Osteocyte (in vitro differentiated cells): Measurements from ENCODE around the gene PITPNC1. TPM values are rescaled to one million over a fixed set of nuclear protein-coding genes. Genes with fewer than 3 reads are reported as not detected.
"Not testable (repeated sequence)": the region's sequence is repeated elsewhere in the genome, so short reads cannot be mapped to it uniquely, and the experiment has no call there.

Experiments
- DNase-seq: peaks from one replicate; pipeline ENCODE4 v3.0.0; 2021; ENCODE audit warnings: mixed read lengths; ENCODE audit not compliant: unreplicated experiment; ENCODE audit errors: extremely low spot score
- H3K27ac Mint-ChIP-seq: one replicate; pipeline ENCODE4 v1.8.0; 2021; ENCODE audit warnings: mild to moderate bottlenecking, mixed read lengths; ENCODE audit not compliant: unreplicated experiment
- H3K27me3 Mint-ChIP-seq: one replicate; pipeline ENCODE4 v1.8.0; 2021; ENCODE audit warnings: mixed read lengths; ENCODE audit not compliant: unreplicated experiment
- H3K36me3 Mint-ChIP-seq: one replicate; pipeline ENCODE4 v1.8.0; 2021; ENCODE audit warnings: mixed read lengths; ENCODE audit not compliant: unreplicated experiment
- H3K4me1 Mint-ChIP-seq: one replicate; pipeline ENCODE4 v1.8.0; 2021; ENCODE audit warnings: mixed read lengths; ENCODE audit not compliant: unreplicated experiment
- H3K4me3 Mint-ChIP-seq: one replicate; pipeline ENCODE4 v1.8.0; 2021; ENCODE audit warnings: mild to moderate bottlenecking, moderate library complexity, mixed read lengths; ENCODE audit not compliant: unreplicated experiment
- H3K9me3 Mint-ChIP-seq: one replicate; pipeline ENCODE4 v1.8.0; 2021; ENCODE audit warnings: mixed read lengths; ENCODE audit not compliant: unreplicated experiment
- CTCF ChIP-seq: fragments of 200-600 bp; sonication (generic); IDR thresholded peaks from 2 replicates; pipeline ENCODE4 v1.5.0; 2021; ENCODE audit warnings: antibody characterized with exemption, mild to moderate bottlenecking, moderate library complexity
- total RNA-seq: library from RNA; stranded (reverse); gene quantifications from 2 replicates; pipeline ENCODE4 v1.2.1, GENCODE V29; 2021

PITPNC1 gene
- total RNA-seq, 1 donor from 2014 or later: 18.0 TPM

GRCh38 chr17:67639555-67639954 is 262.5 kb downstream of the PITPNC1 start:
- DNase-seq: no peak
- H3K27me3 Mint-ChIP-seq: no peaks in the 10 kb centered on the region
- no peak for TF ChIP-seq CTCF
- peaks cover 2% of the 10 kb centered on the region for H3K4me1 Mint-ChIP-seq
- no peak overlapping the region for H3K4me3 Mint-ChIP-seq
- H3K27ac Mint-ChIP-seq: no peak overlapping the region
- peaks cover 3% of the 10 kb centered on the region for H3K36me3 Mint-ChIP-seq
- H3K9me3 Mint-ChIP-seq: no peaks in the 10 kb centered on the region

- no peak overlapping the region for H3K4me3 Mint-ChIP-seq
- H3K36me3 Mint-ChIP-seq: peaks cover 3% of the 10 kb centered on the region
- H3K27ac Mint-ChIP-seq: no peak overlapping the region
- no peaks in the 10 kb centered on the region for H3K9me3 Mint-ChIP-seq
- H3K27me3 Mint-ChIP-seq: no peaks in the 10 kb centered on the region
- TF ChIP-seq CTCF: no peak
- peaks cover 2% of the 10 kb centered on the region for H3K4me1 Mint-ChIP-seq
- DNase-seq: no peak
Measured at GRCh38 chr17:67639979-67640378, 262.9 kb downstream of the PITPNC1 start.

GRCh38 chr17:67642488-67642887 is 265.4 kb downstream of the PITPNC1 start:
- peaks cover 2% of the 10 kb centered on the region for H3K4me1 Mint-ChIP-seq
- H3K27me3 Mint-ChIP-seq: no peaks in the 10 kb centered on the region
- no peak overlapping the region for H3K4me3 Mint-ChIP-seq

GRCh38 chr17:67644061-67644460 is 267.0 kb downstream of the PITPNC1 start:
- Mint-ChIP-seq H3K4me1 (no peaks in the 10 kb centered on the region), H3K36me3 (peaks cover 3% of the 10 kb centered on the region), H3K4me3 (no peak overlapping the region), H3K27ac (no peak overlapping the region), H3K27me3 (no peaks in the 10 kb centered on the region), H3K9me3 (no peaks in the 10 kb centered on the region)
- DNase-seq: no peak
- TF ChIP-seq CTCF: no peak

More at GRCh38 chr17:67642488-67642887, 265.4 kb downstream of the PITPNC1 start:
- peaks cover 3% of the 10 kb centered on the region for H3K36me3 Mint-ChIP-seq
- no peak for DNase-seq
- H3K27ac Mint-ChIP-seq: no peak overlapping the region
- no peak for TF ChIP-seq CTCF
- H3K9me3 Mint-ChIP-seq: no peaks in the 10 kb centered on the region

- H3K9me3 Mint-ChIP-seq, H3K27ac Mint-ChIP-seq, H3K27me3 Mint-ChIP-seq, DNase-seq, H3K4me3 Mint-ChIP-seq, H3K4me1 Mint-ChIP-seq, H3K36me3 Mint-ChIP-seq: not testable (repeated sequence)
Measured at GRCh38 chr17:67645195-67645594, 268.1 kb downstream of the PITPNC1 start.

GRCh38 chr17:67646472-67646871 is 269.4 kb downstream of the PITPNC1 start:
- no peak for TF ChIP-seq CTCF
- no peak overlapping the region for H3K4me3 Mint-ChIP-seq
- H3K36me3 Mint-ChIP-seq: peaks cover 3% of the 10 kb centered on the region
- H3K27ac Mint-ChIP-seq: no peak overlapping the region
- no peaks in the 10 kb centered on the region for H3K27me3 Mint-ChIP-seq
- no peak for DNase-seq
- no peaks in the 10 kb centered on the region for H3K9me3 Mint-ChIP-seq
- peaks cover 3% of the 10 kb centered on the region for H3K4me1 Mint-ChIP-seq
